ENCODE measurements around the gene COL6A2.
"Not testable (repeated sequence)": the region's sequence is repeated elsewhere in the genome, so short reads cannot be mapped to it uniquely, and the experiment has no call there.

COL6A2 gene

DNA sequence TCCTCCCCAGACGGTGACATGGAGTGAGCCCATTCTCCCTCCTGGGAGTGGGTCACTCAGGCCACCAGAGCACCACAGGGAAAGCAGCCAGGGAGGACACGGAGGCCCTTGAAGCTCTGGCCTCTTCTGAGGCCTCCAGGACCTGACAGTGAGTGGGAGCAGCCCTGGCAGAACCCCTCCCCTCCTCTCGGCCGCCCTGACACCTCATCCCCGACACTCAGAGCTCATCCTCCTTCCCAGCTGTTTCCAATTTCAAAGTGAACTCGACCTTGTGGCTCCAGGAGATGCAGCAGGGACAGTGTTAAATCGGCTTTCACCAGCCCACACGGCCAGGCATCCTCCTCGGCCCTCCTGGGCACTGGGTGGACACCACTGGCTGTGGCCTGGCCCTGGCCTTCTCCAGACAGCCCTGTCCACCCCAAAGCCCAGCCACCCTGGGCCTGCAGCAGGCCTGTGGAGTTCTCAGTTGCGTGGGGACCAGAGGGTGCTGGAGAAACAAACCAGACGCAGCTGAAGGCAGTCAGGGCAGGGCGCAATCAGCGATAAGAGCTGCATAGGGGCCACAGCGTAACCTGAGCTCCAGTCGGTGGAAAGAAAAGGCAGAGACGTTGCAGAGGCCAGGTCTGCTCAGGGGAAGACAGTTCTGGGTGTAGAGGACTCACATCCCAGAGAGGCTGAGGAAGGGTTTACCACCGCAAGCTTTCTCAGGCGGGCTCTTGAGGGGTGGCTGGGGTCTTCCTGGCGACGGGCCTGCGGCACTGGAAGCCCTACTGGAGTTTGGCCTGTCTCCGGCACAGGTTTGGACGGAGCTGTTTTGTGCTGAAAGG, 30.4 kb downstream of the COL6A2 start:
- peak; percentile 0 for DNase-seq

DNA sequence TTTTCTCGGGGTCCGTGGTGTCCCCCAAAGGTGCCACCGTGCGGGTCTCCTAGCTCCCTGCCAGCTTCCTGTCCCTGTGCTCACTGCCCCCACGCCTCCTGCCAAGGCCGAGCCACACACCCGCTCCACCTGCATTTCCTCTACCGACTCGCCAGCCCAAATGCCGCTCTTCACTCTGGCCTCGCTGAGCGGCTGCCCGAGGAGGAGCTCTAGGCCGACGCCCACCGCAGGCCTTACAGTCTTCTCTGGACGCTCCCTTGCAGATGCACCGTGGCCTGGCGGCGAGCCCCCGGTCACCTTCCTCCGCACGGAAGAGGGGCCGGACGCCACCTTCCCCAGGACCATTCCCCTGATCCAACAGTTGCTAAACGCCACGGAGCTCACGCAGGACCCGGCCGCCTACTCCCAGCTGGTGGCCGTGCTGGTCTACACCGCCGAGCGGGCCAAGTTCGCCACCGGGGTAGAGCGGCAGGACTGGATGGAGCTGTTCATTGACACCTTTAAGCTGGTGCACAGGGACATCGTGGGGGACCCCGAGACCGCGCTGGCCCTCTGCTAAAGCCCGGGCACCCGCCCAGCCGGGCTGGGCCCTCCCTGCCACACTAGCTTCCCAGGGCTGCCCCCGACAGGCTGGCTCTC, 31.1 kb downstream of the COL6A2 start:
- no peak for DNase-seq

- DNase-seq: no peak
These were observed 32.1 kb downstream of the COL6A2 start for GRCh38 chr21:46129846-46130651.

- no peak for DNase-seq
These were observed 33.1 kb downstream of the COL6A2 start for GRCh38 chr21:46130831-46131587.

GRCh38 chr21:46131588-46131837, 33.6 kb downstream of the COL6A2 start:
- no peak for DNase-seq

DNA sequence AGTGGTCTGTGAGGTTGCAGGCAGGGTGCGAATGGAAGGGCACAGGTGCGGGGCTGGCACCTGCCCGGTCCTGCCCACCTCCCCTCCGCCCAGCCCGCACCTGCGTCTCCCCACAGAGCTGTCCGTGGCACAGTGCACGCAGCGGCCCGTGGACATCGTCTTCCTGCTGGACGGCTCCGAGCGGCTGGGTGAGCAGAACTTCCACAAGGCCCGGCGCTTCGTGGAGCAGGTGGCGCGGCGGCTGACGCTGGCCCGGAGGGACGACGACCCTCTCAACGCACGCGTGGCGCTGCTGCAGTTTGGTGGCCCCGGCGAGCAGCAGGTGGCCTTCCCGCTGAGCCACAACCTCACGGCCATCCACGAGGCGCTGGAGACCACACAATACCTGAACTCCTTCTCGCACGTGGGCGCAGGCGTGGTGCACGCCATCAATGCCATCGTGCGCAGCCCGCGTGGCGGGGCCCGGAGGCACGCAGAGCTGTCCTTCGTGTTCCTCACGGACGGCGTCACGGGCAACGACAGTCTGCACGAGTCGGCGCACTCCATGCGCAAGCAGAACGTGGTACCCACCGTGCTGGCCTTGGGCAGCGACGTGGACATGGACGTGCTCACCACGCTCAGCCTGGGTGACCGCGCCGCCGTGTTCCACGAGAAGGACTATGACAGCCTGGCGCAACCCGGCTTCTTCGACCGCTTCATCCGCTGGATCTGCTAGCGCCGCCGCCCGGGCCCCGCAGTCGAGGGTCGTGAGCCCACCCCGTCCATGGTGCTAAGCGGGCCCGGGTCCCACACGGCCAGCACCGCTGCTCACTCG, 34.1 kb downstream of the COL6A2 start:
- no peak for DNase-seq

- no peak for DNase-seq
These were observed 38.0 kb downstream of the COL6A2 start for GRCh38 chr21:46135782-46136395.

- DNase-seq: no peak
These were observed 38.9 kb downstream of the COL6A2 start for GRCh38 chr21:46136739-46137349.

DNA sequence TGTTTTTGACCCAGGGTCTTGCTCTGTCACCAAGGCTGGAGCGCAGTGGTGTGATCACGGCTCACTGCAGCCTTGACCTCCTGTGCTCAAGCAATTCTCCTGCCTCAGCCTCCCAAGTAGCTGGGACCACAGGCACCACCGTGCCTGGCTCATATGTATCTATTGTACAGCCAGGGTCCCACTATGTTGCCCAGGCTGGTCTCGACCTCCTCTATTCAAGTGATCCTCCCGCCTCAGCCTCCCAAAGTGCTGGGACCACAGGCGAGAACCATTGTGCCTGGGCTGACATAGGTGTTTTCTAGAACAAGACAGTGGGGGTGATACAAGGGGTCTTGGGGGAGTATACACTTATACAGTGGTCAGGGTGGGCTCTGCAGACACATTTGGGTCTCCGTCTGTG, 40.0 kb downstream of the COL6A2 start:
- no peak for DNase-seq

- no peak for DNase-seq
These were observed 40.6 kb downstream of the COL6A2 start for GRCh38 chr21:46138383-46138970.

DNA sequence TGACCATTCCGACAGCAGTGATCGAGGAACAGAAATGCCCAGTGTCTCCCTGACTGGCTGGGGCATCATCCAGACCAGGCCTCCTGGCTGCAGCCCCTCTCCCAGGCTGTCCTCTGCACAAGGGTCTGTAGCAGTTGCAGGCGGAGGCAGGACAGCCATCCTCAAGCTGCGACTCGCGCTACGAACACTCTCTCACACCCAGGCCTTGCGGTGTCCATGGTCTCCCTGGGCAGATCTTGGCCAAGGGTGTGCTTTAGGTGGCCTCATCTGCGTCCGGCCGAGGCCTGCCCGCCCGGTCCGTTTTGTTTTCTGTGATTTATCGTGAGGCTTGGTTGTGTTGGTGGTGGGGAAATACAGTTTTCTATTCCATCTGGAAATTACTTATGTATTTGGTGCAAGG, 41.8 kb downstream of the COL6A2 start:
- no peak for DNase-seq

DNA sequence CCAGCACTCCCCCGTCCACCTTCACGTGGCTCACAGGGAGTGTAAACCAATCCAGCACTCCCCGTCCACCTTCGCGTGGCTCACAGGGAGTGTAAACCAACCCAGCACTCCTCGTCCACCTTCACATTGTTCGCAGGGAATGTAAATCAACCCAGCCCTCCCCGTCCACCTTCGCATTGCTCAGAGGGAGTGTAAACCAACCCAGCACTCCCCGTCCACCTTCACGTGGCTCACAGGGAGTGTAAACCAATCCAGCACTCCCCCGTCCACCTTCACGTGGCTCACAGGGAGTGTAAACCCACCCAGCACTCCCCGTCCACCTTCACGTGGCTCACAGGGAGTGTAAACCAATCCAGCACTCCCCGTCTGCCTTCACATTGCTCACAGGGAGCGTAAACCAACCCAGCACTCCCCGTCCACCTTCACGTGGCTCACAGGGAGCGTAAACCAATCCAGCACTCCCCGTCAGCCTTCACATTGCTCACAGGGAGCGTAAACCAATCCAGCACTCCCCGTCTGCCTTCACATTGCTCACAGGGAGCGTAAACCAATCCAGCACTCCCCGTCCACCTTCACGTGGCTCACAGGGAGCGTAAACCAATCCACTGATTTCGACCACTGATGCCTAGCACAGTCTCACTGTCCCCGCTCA, 42.6 kb downstream of the COL6A2 start:
- DNase-seq: not testable (repeated sequence)

GRCh38 chr21:46141767-46142581, 44.1 kb downstream of the COL6A2 start:
- DNase-seq: no peak

DNA sequence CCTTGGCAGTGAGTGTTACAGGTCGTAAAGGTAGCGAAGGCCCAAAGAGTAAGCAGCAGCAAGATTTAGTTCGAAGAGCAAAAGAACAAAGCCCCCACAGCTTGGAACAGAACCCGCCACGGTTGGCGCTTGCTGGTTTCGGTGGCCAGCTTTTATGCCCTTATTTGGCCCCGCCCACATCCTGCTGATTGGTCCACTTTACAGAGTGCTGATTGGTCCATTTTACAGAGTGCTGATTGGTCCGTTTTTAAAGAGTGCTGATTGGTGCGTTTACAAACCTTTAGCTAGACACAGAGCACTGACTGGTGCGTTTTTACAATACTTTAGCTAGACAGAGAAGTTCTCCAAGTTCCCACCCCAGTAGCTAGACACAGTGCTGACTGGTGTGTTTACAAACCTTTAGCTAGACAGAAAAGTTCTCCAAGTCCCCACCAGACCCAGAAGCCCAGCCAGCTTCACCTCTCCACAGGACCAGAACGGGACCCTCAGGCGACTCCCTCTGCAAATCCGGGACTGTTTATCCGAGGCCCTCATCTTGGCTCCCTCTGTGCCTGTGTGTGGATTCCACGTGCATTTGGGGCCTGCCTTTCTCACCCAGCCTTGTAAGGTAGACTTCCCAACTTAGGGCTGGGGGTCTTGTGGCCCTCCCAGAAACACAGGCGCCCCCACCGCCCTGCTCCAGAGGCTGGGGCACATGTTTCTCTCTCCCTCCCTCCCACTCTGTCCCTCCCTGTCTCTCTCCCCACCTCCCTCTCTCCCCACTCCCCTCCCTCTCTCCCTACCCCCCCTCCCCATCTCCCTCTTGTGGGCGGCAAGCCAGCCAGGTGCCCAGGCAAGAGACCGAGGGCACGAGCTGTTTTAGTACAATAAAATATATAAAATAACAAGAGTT, 44.9 kb downstream of the COL6A2 start:
- no peak for DNase-seq

DNA sequence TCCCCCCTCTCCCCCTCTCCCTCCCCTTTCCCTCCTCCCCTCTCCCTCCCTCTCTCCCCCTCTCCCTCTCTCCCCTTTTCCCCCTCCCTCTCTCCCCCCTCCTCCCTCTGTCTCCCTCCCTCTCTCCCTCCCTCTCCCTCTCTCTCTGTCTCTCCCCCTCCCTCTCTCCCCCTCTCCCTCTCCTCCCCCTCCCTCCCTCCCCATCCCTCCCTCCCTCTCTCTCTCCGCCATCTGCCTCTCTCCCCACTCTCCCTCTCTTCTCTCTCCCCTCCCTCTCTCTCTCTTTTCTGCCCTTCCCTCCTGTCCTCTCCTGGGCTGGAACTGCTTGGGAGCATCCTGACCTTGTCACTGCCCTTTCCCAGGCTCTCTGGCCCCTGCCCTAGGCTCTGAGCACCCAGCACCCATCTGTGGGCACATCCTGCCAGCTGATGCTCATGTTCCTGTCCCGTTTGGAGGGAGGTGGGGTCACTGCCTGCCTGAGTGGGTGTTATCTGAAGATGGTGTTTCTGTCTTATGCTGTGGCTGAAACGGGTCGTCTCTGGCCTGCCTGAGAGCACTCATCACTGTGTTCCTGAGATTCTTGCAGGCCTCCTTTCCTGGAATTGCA, 46.7 kb downstream of the COL6A2 start:
- no peak for DNase-seq

DNA sequence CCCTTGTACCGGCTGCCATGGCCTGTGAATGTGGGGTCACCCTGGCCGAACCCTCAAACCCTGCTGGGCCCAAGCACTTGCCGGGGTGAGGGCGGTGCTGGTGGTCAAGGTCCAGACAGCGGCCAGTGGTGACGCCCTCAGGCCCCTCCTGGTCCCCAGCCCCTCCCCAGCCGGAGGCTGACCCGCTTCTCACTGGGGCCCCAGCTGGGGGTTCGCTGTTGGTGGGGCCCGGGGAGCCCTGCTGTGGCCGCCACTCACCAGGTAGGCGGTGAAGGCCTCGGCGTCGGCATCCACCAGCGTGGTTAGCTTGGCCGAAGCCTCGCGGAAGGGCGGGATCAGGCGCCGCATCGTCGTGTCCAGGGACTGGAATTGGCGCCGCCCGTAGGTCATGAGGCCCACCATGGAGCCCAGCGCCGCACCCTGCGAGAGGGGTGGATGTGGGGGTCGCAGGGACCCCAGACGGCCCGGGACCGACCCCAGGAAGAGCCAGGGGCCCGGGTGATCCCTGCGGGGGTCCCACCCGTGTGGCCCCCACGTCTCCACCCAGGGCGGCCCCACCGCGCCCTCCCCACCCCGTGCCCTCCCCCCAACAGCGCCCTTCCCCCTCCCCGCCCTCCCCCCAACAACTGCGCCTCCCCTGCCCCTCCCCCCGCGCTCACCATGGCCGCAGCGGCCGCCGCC, 47.4 kb downstream of the COL6A2 start:
- no peak for DNase-seq

Data from stimulated activated CD4-positive, alpha-beta T cell treated with anti-CD3 and anti-CD28 coated beads, Interleukin-4, amount 100 ng/mL, for 1 hour (primary cell).